Mesenteric fat pad (tissue), 1 donor: Measurements from ENCODE around the gene PHC2. TPM values are rescaled to one million over a fixed set of nuclear protein-coding genes. Genes with fewer than 3 reads are reported as not detected.

Experiments
- DNase-seq: peaks from one replicate; pipeline ENCODE4 v3.0.0-alpha.2; 2020; ENCODE audit warnings: low spot score
- total RNA-seq: library from RNA; stranded (reverse); fragmentation: NEBNext Ultra II Directional; extraction: Animal tissue kit (Norgen Biotek cat#: 25700); gene quantifications from one replicate; pipeline ENCODE4 v1.2.1, GENCODE V29; 2021
- donor health status: DM: yes; HTN: yes; CAD: no.

PHC2 gene
- total RNA-seq, 1 donor from 2014 or later, result 142 TPM

DNA sequence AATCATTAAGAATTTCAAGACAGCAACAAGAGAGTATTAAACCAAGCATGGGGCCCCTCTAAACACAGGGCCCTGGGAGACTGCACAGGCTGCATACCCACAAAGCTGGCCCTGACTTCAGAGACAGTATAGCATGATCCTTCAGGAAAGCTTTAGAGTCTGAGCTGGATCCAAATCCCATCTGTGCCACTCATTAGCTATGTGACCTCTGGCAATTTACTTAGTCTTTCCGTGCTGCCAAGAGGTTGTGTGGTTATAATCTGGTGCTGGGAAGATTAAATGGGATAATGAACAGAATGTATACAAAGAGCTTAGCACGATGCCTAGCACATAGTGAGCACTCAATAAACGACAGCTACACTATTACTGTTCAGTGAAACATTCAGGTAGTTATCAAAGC lies 4.0 kb downstream of the PHC2 start:
- no peak for DNase-seq

- DNase-seq, result no peak
These were observed 5.0 kb downstream of the PHC2 start for GRCh38 chr1:33425900-33426299.

- no peak for DNase-seq
These were observed 6.3 kb downstream of the PHC2 start for GRCh38 chr1:33424610-33425009.

DNA sequence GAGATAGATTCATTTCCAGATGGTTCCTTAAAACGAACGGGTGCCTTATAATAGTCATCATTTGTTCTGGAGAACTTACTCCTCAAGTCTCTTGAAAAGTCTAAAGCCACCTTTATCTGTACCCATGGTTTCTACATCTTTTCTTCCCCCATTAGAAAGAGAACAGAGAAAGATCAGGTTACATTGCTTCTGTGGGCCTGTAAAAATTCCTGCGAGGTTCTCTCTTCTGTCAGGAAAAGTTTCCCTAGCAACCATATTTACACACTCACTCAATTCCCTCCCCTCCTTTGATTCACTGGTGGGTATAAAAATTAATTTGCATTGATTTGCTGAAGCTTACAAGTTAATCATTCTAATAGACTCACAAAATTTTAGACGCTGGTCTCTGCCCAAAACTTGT lies 6.7 kb downstream of the PHC2 start:
- no peak for DNase-seq

DNA sequence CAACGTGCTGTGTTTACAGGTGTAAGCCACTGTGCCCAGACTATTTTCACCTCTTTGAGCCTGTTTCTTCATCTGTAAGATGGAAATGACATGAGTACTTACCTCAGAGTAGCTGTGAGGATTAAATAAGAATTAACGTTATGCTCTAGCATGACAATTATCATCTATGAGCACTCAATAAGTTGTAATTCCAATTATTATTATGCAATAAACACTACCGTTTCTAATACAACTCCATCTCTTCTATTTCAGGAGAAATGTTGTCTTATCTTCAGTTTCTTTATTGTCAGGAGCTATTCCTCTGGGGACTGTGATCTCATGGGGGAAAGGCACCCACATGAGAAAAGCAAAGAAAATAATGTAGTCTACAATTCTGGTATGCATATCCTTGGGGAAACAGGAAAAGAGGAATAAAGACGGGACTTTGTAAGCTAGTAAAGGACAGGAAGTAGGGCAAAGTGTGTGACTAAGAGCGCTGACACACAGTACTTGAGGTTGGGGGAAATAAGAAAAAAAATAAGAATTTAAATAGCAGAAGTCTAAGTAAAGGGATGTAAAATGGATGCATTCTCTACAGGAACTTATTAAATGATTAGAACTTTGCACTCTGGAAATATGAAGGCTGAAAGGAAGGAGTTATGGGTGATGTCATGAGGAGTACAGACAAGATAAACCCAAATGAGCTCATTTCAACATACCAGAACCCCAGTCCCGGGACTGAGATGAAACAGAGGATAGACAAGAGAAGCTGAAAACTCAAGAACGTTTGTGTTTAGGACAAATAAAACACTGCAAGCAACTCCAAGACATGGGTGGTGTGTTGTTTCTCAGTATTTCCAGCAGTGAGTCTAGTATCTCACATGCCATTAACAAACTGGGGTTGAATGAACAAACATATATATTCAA lies 9.8 kb downstream of the PHC2 start:
- no peak for DNase-seq

GRCh38 chr1:33418811-33419210 lies 12.1 kb downstream of the PHC2 start:
- no peak for DNase-seq

GRCh38 chr1:33414879-33415278 lies 16.0 kb downstream of the PHC2 start:
- DNase-seq, result no peak

GRCh38 chr1:33410091-33410701 lies 20.7 kb downstream of the PHC2 start:
- DNase-seq, result no peak

DNA sequence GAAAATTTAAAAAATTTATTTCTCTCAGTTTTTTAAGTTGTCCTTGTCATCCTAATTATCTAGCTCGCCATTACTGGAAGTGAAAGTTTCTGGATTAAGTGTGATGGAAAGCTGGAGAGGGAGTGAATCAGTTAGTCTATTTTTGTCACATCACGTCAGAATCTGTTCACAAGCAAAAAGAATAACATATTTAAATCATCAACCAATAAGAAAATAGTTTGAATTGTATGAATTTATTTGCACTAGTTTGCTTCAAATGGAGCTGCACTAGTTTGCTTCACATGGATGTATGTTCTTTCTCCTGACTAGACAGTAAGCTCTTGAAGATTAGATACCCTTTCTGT lies 22.8 kb downstream of the PHC2 start:
- DNase-seq, result no peak

GRCh38 chr1:33407352-33408092 lies 23.4 kb downstream of the PHC2 start:
- no peak for DNase-seq

DNA sequence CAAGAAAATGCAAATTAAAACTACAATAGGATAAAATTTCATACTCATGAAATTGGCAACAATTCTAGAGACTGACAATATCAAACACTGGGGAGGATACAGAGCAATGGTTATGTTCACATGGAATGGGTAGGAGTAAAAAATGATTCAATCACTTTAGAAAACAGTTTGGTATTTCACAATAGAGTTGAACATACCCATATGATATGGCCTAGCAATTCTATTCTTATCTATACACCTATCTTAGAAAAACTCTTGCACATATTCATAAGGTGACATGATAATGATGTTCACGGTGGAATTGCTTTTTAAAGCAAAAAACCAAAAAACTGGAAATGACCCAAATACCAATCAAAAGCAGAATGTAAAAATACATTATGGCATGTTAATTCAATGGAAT lies 28.7 kb downstream of the PHC2 start:
- DNase-seq, result no peak

DNA sequence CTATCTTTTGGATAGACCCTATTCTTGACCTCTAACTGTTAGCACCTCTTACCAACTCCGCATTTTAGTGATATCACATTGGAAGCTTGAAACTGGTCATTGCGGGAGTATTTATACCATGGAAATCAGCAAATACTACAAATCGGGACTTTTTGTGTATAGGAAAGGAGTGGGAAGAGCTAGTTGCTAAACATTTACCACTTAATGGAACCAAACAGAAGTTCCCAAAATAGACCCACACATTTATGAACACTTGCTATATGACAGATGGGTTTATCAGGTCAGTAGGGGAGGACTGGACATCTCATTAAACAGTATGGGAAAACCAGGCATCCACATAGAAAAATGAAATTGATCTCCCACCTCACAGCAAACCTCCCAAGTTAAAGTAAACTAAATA lies 29.4 kb downstream of the PHC2 start:
- DNase-seq, result no peak

GRCh38 chr1:33400153-33400911 lies 30.6 kb downstream of the PHC2 start:
- no peak for DNase-seq

- no peak for DNase-seq
These were observed 31.5 kb downstream of the PHC2 start for GRCh38 chr1:33399375-33399774.

DNA sequence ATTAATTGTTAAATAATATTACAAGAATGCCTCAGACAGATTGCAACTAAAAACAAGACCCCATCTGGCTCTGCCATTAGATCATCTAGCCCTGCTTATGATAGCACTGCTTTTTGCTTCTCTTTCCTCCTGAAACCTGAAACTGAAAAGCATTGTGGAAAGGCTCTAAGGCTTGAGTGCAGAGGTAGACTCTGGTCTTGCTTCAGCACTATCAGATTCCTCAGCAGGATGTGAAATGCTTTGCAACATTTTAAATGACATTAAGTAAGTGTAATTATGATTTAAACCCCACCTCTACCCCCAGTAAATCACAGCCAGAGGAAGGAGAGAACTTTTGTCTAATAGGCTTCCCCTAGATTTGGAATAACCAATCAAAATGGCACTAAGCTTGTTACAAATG lies 32.9 kb downstream of the PHC2 start:
- DNase-seq, result no peak

- DNase-seq, result no peak
These were observed 33.8 kb downstream of the PHC2 start for GRCh38 chr1:33397125-33397506.

DNA sequence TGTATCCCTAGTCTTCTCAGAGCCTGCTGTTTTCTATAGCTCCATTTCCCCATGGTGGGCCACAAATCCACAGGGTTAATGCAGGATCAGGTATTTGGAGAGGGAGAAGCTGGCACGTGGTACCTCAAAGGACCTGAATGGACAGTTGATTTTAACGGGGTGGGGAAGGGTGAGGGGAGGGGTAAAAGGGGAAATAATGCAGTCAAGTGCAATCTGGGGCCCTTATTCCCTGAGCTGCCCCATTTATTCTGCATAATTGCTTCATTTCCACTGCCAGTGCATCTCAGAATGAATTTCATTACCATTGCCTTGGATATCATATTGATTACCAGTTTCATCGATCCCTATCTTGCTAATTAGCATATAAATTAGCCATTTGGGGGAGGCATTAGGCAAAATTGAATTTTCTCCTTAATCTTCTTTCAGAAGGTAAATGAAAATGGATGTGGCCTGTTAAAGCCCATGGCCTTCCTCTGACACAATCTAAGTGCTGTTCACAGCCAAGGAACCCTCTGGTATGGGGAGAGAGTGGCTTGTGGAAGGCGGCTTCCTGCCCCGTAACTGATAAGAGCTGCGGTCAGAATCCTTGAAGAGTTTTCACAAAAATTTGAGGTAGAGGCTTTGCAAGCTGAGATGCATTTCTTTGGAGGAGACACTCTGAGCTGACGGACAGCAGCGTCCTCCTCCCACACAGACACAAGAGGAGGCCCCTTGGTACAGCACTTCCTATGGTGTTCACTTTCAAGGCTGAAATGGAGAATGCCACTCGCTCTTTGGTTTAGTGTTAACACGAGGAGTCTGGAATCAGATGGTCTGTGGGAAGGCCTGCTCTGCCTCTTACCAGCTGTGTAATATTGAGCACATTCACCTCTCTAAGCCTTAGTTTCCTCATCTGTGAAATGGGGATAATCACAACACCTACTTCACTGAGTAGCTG lies 34.4 kb downstream of the PHC2 start:
- DNase-seq, result no peak

DNA sequence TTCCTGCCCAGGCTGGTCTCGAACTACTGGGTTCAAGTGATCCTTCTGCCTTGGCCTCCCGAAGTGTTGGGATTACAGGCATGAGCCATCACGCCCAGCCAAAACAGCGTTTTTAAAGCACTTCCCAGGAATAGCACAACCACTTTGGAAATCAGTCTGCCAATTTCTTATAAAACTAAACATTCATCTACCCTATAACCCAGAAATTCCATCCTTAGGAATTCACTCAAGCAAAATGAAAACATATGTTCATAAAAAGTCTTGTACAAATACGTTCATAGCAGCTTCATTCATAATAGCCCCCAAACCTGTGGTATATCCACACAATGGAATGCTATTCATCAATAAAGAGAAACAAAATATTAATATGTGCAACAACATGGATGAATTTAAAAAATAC lies 36.1 kb downstream of the PHC2 start:
- no peak for DNase-seq

DNA sequence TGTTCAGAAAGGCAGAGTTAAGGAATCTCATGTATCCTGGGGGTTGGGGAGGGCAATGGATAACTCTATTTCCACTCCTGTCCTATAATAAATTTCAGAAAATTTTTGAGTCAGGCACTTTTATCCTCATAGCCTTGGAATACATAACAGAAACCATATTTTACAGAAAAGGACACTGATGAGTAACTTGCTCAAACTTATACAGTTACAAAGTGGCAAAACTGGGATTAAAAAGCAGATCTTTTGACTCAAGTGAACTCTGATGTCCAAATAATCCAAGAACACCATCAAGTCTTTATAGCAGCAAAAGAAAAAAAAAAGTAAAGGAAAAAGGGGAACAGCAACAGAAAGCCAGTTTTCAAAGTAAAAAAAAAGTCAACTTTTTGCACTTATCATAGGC lies 36.9 kb downstream of the PHC2 start:
- no peak for DNase-seq

DNA sequence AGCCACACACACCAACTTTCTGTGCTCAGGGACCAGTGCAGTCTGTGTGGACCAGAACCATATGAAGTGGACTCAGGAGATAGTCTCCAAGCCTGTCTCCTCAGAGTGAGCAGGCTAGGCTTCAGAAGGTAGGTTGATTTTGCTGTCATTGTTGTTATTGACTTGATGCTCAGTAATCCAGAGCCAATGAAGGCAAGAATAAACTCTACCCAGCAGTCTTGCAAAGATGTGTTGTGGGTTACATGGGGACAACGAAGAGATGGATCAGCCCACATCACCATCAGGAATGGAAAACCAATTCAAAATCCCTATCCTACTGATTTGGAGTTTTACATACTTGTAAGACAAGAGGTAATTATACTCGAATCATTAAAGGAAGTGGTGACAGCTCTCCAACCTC lies 37.4 kb downstream of the PHC2 start:
- no peak for DNase-seq

DNA sequence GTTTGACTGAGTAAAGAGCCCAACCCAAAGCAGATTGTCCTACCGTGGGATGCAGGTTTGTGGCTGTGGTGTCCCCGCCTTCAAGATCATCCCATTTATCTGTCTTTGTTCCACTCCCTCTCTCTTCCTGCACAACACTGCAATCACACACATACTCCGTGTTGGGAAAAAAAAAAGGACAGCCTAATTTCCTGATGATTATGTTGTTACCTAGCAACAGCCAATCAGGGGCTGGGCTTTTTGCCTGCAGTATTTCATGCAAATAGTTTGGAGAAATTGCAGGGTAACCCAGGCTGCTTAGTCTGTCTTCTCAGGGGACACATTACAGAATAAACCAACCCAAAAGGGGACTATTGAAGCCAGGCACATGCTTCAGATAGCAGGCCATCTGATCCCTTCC lies 38.3 kb downstream of the PHC2 start:
- DNase-seq, result no peak
